ENCODE results near the gene SEMA6A.

Gene SEMA6A

GRCh38 chr5:116478491-116478890, 96.1 kb downstream of the SEMA6A start:
- DNase-seq, result peak; percentile 54
- in situ Hi-C loops (cut with MboI; ENCODE audit: low pct_unique_long_range_greater_than_20kb, low sequenced_read_pairs), result no loop called here

DNA sequence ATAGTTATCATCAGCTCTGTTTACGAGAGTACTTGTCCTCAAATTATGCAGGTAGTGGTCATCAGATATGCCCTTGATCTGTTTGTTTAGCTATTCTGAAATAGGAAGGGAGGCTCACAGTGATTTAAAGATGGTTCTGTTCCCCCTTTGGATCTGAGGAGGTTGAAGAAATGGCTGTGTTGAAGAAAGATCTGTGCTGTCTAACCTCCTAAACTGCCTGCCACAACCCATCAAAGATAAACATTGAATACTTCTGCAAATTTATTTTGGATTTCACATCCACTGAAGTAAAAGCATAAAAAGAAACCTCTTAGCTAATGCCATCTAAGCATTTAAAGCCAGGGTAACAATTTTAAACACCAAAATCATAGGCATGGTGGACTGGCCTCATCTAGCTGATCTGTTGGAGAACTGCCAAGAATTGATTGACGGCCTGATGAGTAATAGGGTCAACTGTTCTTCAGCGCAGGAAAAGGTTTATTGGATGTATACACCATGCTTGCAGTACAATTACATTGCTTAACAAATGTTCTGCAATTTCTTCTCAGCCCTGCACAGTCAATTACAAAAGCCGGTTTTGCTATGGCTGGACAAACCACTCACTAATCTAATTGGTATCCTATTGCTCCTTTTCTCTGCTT, 97.6 kb downstream of the SEMA6A start:
- DNase-seq, result no peak
- in situ Hi-C loops (cut with MboI; ENCODE audit: low pct_unique_long_range_greater_than_20kb, low sequenced_read_pairs), result no loop called here

- in situ Hi-C loops (cut with MboI; ENCODE audit: low pct_unique_long_range_greater_than_20kb, low sequenced_read_pairs), result no loop called here
Measured at GRCh38 chr5:116475338-116475737, 99.3 kb downstream of the SEMA6A start.

DNA sequence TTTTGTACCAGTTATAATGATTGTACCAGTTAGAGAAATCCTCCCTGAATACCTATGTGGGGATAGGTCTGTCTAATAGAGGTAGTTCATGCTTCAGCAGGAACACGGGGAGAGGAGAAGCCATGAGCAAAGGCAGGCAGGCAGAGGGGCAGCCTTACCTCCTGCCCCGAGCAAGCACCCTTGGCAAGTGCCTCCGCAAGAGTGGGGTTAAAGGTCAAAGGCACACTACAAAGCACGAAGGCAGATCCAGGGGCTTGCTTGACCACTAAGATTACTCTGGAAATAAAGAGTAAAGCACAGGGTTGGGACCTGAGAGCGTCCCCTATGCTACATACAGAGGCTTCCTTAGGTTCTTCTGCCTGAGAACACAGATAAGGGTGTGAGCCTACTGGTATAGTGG, 100.9 kb downstream of the SEMA6A start:
- in situ Hi-C loops (cut with MboI; ENCODE audit: low pct_unique_long_range_greater_than_20kb, low sequenced_read_pairs), result no loop called here
- no peak for DNase-seq

More at GRCh38 chr5:116475338-116475737, 99.3 kb downstream of the SEMA6A start:
- no peak for DNase-seq

GRCh38 chr5:116472274-116472673, 102.3 kb downstream of the SEMA6A start:
- in situ Hi-C loops (cut with MboI; ENCODE audit: low pct_unique_long_range_greater_than_20kb, low sequenced_read_pairs), result no loop called here

GRCh38 chr5:116469631-116470030, 105.0 kb downstream of the SEMA6A start:
- in situ Hi-C loops (cut with MboI; ENCODE audit: low pct_unique_long_range_greater_than_20kb, low sequenced_read_pairs), result no loop called here
- no peak for DNase-seq

More at GRCh38 chr5:116472274-116472673, 102.3 kb downstream of the SEMA6A start:
- DNase-seq, result no peak

DNA sequence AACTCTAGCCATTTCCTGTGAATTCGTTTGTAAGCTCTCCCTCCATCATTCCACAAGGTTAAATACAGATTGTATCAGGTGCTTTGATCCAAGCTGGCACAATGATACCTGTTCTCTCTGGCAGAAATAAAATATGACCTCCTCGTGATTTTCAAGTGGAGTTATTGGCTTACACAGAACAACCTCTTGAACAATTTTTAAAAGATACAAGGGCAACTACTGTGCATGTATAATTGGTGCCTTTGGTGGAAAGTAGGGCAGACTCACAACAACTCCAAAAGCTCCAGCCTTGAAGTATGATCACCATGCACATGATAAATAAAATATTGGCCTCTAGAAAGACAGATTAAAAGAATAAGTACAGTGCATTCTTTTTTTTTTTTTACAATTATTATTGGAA, 106.0 kb downstream of the SEMA6A start:
- DNase-seq, result no peak
- in situ Hi-C loops (cut with MboI; ENCODE audit: low pct_unique_long_range_greater_than_20kb, low sequenced_read_pairs), result no loop called here

GRCh38 chr5:116467465-116467843, 107.2 kb downstream of the SEMA6A start:
- DNase-seq, result no peak
- in situ Hi-C loops (cut with MboI; ENCODE audit: low pct_unique_long_range_greater_than_20kb, low sequenced_read_pairs), result no loop called here

- no peak for DNase-seq
- in situ Hi-C loops (cut with MboI; ENCODE audit: low pct_unique_long_range_greater_than_20kb, low sequenced_read_pairs), result no loop called here
Measured at GRCh38 chr5:116466727-116467464, 107.7 kb downstream of the SEMA6A start.

DNA sequence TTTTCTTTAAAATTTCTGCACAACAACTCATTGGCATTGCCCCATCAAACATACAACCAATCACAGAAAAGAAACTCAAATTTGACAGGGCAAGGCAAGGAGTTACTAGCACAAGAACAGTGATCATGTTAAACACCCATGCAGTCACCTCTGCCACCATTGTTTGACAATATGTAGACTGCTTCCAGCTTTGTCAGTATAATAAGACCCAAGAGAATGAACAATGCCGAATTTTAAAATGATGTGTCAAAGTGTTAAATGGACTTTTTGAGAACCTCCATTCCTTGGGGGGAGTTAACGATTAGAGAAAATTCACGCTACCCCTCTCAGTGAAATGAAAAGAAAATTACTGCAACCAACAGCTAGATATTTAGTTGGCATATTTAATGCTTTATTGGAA, 109.2 kb downstream of the SEMA6A start:
- no peak for DNase-seq
- in situ Hi-C loops (cut with MboI; ENCODE audit: low pct_unique_long_range_greater_than_20kb, low sequenced_read_pairs), result no loop called here

GRCh38 chr5:116464144-116464708, 110.4 kb downstream of the SEMA6A start:
- in situ Hi-C loops (cut with MboI; ENCODE audit: low pct_unique_long_range_greater_than_20kb, low sequenced_read_pairs), result no loop called here

DNA sequence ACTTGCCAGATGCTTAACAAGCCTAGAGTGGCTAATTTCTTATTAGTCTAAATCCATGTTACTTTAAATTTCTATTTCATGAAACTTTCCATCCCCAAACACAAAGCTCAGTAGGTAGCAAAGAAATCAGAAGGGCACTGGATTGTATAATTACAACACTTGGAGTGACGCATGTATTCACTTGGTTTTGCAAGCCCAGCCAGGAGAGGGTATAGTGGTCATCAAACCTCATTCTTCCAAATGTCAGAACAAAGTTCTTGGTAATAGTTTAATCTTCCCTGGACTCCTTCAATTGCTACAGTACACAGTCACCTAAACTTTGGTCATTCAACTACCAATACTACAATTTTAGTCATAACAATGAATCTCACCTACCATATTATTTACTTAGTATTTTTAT, 112.1 kb downstream of the SEMA6A start:
- no peak for DNase-seq
- in situ Hi-C loops (cut with MboI; ENCODE audit: low pct_unique_long_range_greater_than_20kb, low sequenced_read_pairs), result no loop called here

More at GRCh38 chr5:116464144-116464708, 110.4 kb downstream of the SEMA6A start:
- DNase-seq, result no peak

DNA sequence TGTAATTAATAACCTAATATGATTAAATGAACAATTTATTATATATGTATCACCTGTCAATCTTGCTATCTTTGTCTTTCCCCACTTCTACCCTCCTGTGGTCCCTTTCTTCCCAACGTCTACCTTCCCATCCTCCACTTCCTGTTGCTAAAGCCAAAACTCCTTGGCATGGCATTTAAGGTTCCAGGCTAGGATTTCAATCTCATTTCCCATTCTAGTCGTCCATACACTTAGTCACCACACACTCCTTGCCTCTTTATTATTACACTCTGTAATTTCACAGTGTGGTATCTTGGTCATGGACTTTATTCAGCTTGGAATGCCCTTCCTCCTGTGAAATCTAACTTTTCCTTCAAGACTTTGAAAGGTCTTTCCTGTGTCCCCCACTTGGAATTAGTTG, 115.3 kb downstream of the SEMA6A start:
- no peak for DNase-seq
- in situ Hi-C loops (cut with MboI; ENCODE audit: low pct_unique_long_range_greater_than_20kb, low sequenced_read_pairs), result no loop called here

- no peak for DNase-seq
- in situ Hi-C loops (cut with MboI; ENCODE audit: low pct_unique_long_range_greater_than_20kb, low sequenced_read_pairs), result no loop called here
Measured at GRCh38 chr5:116457062-116457461, 117.6 kb downstream of the SEMA6A start.

DNA sequence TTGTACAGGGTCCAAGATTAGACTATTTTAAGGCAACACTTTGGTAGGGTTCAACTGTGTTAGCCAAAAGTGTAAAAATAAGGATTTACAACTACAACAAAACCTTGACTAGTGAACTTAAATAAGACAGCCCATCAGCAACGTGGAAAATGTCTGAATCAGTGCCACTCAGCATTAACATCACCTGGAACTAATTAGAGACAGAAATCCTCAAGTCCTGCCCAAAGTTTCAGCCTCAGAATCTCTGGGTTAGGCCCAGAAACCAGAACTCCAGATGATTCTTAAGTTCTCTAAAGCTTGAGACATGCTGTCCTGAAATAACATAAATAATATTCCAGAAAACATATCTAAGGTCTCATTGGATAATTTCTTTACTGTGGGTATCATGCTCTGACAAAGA, 118.6 kb downstream of the SEMA6A start:
- no peak for DNase-seq
- in situ Hi-C loops (cut with MboI; ENCODE audit: low pct_unique_long_range_greater_than_20kb, low sequenced_read_pairs), result no loop called here

GRCh38 chr5:116455061-116455460, 119.6 kb downstream of the SEMA6A start:
- peak; percentile 5 for DNase-seq
- in situ Hi-C loops (cut with MboI; ENCODE audit: low pct_unique_long_range_greater_than_20kb, low sequenced_read_pairs), result no loop called here

GRCh38 chr5:116454417-116454927, 120.2 kb downstream of the SEMA6A start:
- peak; percentile 82 for DNase-seq
- in situ Hi-C loops (cut with MboI; ENCODE audit: low pct_unique_long_range_greater_than_20kb, low sequenced_read_pairs), result no loop called here

DNA sequence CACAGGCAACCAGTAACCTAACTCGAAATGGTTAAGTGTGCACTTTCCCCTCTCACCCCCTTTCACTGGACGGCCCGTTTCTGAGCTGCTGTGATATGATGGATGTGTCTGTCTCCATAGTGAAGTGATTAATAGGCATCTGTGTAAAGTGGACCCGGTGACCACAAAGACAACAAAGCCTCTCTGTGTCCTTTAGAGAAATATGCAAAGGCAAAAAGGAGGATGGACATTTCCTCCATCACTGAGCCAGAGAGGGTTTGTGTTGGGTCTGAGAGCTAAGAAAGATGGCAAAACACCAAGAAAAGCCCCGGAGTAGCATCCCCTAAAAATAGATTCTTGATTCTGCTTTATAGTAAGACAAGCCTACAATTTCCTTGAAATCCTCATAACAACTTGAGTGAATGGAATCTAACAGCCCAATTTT, 120.6 kb downstream of the SEMA6A start:
- DNase-seq, result peak; percentile 1
- in situ Hi-C loops (cut with MboI; ENCODE audit: low pct_unique_long_range_greater_than_20kb, low sequenced_read_pairs), result no loop called here

DNA sequence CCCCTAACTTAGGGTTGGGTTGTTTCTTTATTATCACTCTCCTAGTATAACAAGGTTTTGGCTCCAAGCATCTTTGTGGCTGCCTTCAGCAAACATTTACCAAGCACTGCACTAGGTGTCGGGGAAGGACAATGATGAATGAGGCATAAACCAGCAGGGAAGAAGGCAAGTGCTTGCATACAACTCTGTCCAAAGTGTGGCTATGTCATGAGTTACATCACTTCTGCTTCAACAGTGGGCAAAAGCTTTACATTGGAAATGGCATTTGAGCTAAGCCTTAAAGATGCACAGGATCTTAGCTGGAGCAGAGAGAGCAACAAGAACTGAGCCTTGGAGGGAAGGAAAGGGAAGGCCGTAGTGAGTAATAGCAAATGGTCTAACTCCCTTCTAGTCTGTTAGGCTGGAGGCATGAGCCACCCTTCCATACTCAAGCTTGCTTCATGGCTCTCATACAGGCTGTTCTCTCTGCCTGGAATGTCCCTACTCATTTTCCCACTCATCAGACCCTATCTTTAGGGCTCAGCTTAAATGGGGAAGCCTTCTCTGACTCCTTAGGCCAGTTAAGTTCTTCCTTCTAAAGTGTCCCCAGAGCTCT, 121.8 kb downstream of the SEMA6A start:
- in situ Hi-C loops (cut with MboI; ENCODE audit: low pct_unique_long_range_greater_than_20kb, low sequenced_read_pairs), result no loop called here
- no peak for DNase-seq

DNA sequence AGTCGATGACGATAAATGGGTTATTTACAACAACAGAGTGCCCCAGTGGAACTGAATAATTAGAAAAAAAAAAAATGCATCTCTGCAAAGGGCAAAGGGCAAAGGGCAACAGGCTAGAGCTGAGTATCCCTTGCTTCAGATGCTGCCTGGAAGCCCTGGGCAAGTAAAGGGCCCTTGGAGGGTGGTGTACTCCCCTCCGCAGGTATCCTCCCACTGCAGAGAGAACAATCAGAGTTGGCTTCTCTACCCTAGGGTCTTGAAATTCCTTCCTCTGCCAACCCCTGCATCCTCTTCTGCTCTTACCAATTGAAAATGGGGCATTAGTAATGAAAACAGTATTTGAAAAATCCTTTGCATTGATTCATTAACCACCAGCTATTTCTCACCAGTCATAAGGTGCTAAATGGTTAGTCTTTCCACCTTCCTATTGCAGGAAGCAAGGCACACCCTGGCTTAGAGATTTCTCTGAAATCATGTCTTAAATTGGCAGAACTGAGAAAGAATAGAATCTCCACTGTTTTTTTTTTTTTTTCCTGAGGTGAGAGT, 122.6 kb downstream of the SEMA6A start:
- no peak for DNase-seq
- in situ Hi-C loops (cut with MboI; ENCODE audit: low pct_unique_long_range_greater_than_20kb, low sequenced_read_pairs), result no loop called here

Measured in KBM-7 (cell line).